Measurements from ENCODE around the gene TRPV4. TPM values are rescaled to one million over a fixed set of nuclear protein-coding genes. Genes with fewer than 3 reads are reported as not detected.

TRPV4 gene
- total and polyA plus RNA-seq, 9 of the 15 experiments (the other 6 are each of a cell fraction or from before 2014, with no cell fraction given), result 0.13 TPM; not detected in 8

DNA sequence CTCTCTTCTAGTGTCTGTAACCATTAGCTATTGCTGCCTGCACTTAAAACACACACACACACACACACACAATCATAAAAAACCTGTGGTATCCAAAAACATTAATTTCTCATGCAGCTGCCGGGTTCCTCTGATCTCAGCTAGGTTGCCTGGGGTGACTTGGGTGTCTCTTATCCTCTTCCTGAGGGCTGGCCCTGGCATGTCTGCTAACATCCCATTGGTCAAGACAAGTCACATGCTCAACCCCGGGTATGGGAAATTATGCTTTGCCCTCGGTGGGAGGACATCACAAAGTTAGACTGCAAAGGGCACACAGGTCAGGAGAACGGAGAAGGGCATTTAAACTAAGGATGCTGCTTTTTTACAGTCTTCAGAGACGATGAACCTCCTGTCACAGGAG, 55.7 kb downstream of the TRPV4 start (continued):
- TF ChIP-seq, protein P1, sequence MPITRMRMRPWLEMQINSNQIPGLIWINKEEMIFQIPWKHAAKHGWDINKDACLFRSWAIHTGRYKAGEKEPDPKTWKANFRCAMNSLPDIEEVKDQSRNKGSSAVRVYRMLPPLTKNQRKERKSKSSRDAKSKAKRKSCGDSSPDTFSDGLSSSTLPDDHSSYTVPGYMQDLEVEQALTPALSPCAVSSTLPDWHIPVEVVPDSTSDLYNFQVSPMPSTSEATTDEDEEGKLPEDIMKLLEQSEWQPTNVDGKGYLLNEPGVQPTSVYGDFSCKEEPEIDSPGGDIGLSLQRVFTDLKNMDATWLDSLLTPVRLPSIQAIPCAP (CRISPR knock-in tag; IDR thresholded peaks at IDR 0.05; ENCODE audit: borderline replicate concordance), result no peak
- no peak for TF ChIP-seq MEF2D (tag; conservative IDR thresholded peaks at IDR 0.05; ENCODE audit: low read depth)
- no peak for TF ChIP-seq PURB (CRISPR knock-in tag; IDR thresholded peaks at IDR 0.05; ENCODE audit: low read depth)
- TF ChIP-seq MYC (IDR thresholded peaks at IDR 0.05; ENCODE audit: low read depth, low read length), result no peak
- TF ChIP-seq MYC (CRISPR knock-in tag; IDR thresholded peaks at IDR 0.05; ENCODE audit: borderline replicate concordance, low read depth), result no peak
- TF ChIP-seq, protein P2, sequence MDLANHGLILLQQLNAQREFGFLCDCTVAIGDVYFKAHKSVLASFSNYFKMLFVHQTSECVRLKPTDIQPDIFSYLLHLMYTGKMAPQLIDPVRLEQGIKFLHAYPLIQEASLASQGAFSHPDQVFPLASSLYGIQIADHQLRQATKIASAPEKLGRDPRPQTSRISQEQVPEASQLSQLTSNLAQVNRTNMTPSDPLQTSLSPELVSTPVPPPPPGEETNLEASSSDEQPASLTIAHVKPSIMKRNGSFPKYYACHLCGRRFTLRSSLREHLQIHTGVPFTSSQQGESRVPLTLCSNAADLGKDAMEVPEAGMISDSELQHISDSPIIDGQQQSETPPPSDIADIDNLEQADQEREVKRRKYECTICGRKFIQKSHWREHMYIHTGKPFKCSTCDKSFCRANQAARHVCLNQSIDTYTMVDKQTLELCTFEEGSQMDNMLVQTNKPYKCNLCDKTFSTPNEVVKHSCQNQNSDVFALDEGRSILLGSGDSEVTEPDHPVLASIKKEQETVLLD (IDR thresholded peaks at IDR 0.05), result no peak
- TF ChIP-seq, protein P3, sequence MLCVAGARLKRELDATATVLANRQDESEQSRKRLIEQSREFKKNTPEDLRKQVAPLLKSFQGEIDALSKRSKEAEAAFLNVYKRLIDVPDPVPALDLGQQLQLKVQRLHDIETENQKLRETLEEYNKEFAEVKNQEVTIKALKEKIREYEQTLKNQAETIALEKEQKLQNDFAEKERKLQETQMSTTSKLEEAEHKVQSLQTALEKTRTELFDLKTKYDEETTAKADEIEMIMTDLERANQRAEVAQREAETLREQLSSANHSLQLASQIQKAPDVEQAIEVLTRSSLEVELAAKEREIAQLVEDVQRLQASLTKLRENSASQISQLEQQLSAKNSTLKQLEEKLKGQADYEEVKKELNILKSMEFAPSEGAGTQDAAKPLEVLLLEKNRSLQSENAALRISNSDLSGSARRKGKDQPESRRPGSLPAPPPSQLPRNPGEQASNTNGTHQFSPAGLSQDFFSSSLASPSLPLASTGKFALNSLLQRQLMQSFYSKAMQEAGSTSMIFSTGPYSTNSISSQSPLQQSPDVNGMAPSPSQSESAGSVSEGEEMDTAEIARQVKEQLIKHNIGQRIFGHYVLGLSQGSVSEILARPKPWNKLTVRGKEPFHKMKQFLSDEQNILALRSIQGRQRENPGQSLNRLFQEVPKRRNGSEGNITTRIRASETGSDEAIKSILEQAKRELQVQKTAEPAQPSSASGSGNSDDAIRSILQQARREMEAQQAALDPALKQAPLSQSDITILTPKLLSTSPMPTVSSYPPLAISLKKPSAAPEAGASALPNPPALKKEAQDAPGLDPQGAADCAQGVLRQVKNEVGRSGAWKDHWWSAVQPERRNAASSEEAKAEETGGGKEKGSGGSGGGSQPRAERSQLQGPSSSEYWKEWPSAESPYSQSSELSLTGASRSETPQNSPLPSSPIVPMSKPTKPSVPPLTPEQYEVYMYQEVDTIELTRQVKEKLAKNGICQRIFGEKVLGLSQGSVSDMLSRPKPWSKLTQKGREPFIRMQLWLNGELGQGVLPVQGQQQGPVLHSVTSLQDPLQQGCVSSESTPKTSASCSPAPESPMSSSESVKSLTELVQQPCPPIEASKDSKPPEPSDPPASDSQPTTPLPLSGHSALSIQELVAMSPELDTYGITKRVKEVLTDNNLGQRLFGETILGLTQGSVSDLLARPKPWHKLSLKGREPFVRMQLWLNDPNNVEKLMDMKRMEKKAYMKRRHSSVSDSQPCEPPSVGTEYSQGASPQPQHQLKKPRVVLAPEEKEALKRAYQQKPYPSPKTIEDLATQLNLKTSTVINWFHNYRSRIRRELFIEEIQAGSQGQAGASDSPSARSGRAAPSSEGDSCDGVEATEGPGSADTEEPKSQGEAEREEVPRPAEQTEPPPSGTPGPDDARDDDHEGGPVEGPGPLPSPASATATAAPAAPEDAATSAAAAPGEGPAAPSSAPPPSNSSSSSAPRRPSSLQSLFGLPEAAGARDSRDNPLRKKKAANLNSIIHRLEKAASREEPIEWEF (CRISPR knock-in tag; IDR thresholded peaks at IDR 0.05), result no peak
